Fibroblast of gingiva (primary cell): Measurements from ENCODE around the gene FZD4.
"Not testable (repeated sequence)": the region's sequence is repeated elsewhere in the genome, so short reads cannot be mapped to it uniquely, and the experiment has no call there.

Source experiments
- DNase-seq: peaks from one replicate; pipeline ENCODE4 v3.0.0-alpha.2; 2011; ENCODE audit warnings: low read depth

Gene FZD4

GRCh38 chr11:86938203-86938899, 16.8 kb downstream of the FZD4 start:
- DNase-seq: no peak

GRCh38 chr11:86937193-86937806, 17.9 kb downstream of the FZD4 start:
- DNase-seq: not testable (repeated sequence)

- no peak for DNase-seq
Measured at GRCh38 chr11:86934926-86935579, 20.1 kb downstream of the FZD4 start.

GRCh38 chr11:86934582-86934900, 20.7 kb downstream of the FZD4 start:
- DNase-seq: no peak

GRCh38 chr11:86933891-86934581, 21.2 kb downstream of the FZD4 start:
- DNase-seq: no peak

GRCh38 chr11:86932924-86933875, 22.0 kb downstream of the FZD4 start:
- no peak for DNase-seq

- DNase-seq: no peak
Measured at GRCh38 chr11:86932259-86932585, 23.0 kb downstream of the FZD4 start.

GRCh38 chr11:86931548-86932258, 23.5 kb downstream of the FZD4 start:
- DNase-seq: peak; percentile 58

GRCh38 chr11:86930957-86931547, 24.1 kb downstream of the FZD4 start:
- DNase-seq: peak; percentile 41

GRCh38 chr11:86926975-86927374, 28.2 kb downstream of the FZD4 start:
- no peak for DNase-seq

- no peak for DNase-seq
Measured at GRCh38 chr11:86923999-86924766, 31.0 kb downstream of the FZD4 start.

- DNase-seq: no peak
Measured at GRCh38 chr11:86922225-86922624, 33.0 kb downstream of the FZD4 start.

- peak; percentile 77 for DNase-seq
Measured at GRCh38 chr11:86919557-86920210, 35.5 kb downstream of the FZD4 start.

GRCh38 chr11:86918973-86919372, 36.2 kb downstream of the FZD4 start:
- no peak for DNase-seq

GRCh38 chr11:86918496-86918895, 36.7 kb downstream of the FZD4 start:
- no peak for DNase-seq

- no peak for DNase-seq
Measured at GRCh38 chr11:86917589-86917988, 37.6 kb downstream of the FZD4 start.

GRCh38 chr11:86916330-86916729, 38.9 kb downstream of the FZD4 start:
- DNase-seq: peak; percentile 29

GRCh38 chr11:86915850-86916249, 39.3 kb downstream of the FZD4 start:
- DNase-seq: not testable (repeated sequence)

GRCh38 chr11:86914865-86915519, 40.2 kb downstream of the FZD4 start:
- no peak for DNase-seq
